ENCODE data around the gene C2CD3.

C2CD3 gene

GRCh38 chr11:74004759-74005615, 165.8 kb downstream of the C2CD3 start:
- TF ChIP-seq CTCF (IDR thresholded peaks at IDR 0.05; ENCODE audit: insufficient read depth, low read depth, low read length, missing control alignments) = no peak
- peak; percentile 58 for DNase-seq (ENCODE audit: low read depth)
- H3K4me3 ChIP-seq (ENCODE audit: low read depth, low read length) = no peak overlapping the region

- no peak for DNase-seq (ENCODE audit: low read depth)
- H3K4me3 ChIP-seq (ENCODE audit: low read depth, low read length) = no peak overlapping the region
These were observed 166.6 kb downstream of the C2CD3 start for GRCh38 chr11:74004046-74004695.

GRCh38 chr11:74002832-74003231, 168.0 kb downstream of the C2CD3 start:
- no peak for DNase-seq (ENCODE audit: low read depth)
- no peak for TF ChIP-seq CTCF (IDR thresholded peaks at IDR 0.05; ENCODE audit: insufficient read depth, low read depth, low read length, missing control alignments)
- no peak overlapping the region for H3K4me3 ChIP-seq (ENCODE audit: low read depth, low read length)

More at GRCh38 chr11:74004046-74004695, 166.6 kb downstream of the C2CD3 start:
- no peak for TF ChIP-seq CTCF (IDR thresholded peaks at IDR 0.05; ENCODE audit: insufficient read depth, low read depth, low read length, missing control alignments)

- no peak overlapping the region for H3K4me3 ChIP-seq (ENCODE audit: low read depth, low read length)
- TF ChIP-seq CTCF (IDR thresholded peaks at IDR 0.05; ENCODE audit: insufficient read depth, low read depth, low read length, missing control alignments) = no peak
- no peak for DNase-seq (ENCODE audit: low read depth)
These were observed 168.9 kb downstream of the C2CD3 start for GRCh38 chr11:74001822-74002286.

- H3K4me3 ChIP-seq (ENCODE audit: low read depth, low read length) = no peak overlapping the region
- DNase-seq (ENCODE audit: low read depth) = no peak
- TF ChIP-seq CTCF (IDR thresholded peaks at IDR 0.05; ENCODE audit: insufficient read depth, low read depth, low read length, missing control alignments) = no peak
These were observed 170.3 kb downstream of the C2CD3 start for GRCh38 chr11:74000307-74001133.

- TF ChIP-seq CTCF (IDR thresholded peaks at IDR 0.05; ENCODE audit: insufficient read depth, low read depth, low read length, missing control alignments) = no peak
- H3K4me3 ChIP-seq (ENCODE audit: low read depth, low read length) = no peak overlapping the region
- peak; percentile 38 for DNase-seq (ENCODE audit: low read depth)
These were observed 171.1 kb downstream of the C2CD3 start for GRCh38 chr11:73999581-74000306.
